GM18861 (cell line): ENCODE measurements around the gene PHYKPL.
"Not testable (repeated sequence)": the region's sequence is repeated elsewhere in the genome, so short reads cannot be mapped to it uniquely, and the experiment has no call there.

ENCODE experiments used
- ATAC-seq: cut with Tn5 transposase; IDR thresholded peaks from one replicate; pipeline ENCODE4 v1.9.1; 2021; ENCODE audit not compliant: unreplicated experiment

The PHYKPL gene

GRCh38 chr5:178208540-178209227 is 23.9 kb downstream of the PHYKPL start:
- ATAC-seq, result no peak

- no peak for ATAC-seq
Observed at GRCh38 chr5:178207917-178208280, 24.7 kb downstream of the PHYKPL start.

DNA sequence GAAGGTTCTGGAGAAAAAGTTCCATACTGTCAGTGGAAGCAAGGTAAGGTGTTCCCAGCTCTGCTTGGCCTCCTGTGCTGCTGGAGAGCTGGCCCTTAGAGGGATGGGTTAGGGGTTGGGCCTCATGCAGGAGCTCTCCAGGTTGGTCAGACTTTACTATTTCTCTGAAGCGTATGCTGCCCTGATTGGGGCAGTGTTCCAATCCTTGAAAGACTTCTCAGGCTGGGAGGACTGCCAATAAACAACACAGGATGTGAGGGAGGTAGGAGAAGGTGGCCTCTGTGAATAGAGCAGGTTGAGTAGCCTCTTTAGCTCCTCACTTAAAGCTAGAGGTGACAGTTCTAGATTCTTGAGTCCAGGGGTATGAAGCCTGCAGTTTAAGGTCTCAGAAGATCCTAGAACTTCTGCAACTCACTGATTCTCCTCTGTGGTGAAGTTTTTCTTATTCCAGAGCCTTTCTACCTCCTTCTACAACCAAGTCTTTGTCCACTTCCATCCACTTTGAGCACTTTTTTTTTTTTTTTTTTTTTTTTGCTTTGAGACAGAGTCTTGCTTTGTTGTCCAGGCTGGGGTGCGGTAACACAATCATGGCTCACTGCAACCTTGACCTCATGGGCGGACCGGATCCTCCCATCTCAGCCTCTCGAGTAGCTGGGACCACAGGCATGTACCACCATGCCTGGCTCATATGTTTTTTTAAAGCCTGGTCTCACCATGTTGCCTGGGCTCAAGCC is 25.3 kb downstream of the PHYKPL start:
- ATAC-seq, result no peak

- ATAC-seq, result no peak
Observed at GRCh38 chr5:178206166-178207101, 26.2 kb downstream of the PHYKPL start.

DNA sequence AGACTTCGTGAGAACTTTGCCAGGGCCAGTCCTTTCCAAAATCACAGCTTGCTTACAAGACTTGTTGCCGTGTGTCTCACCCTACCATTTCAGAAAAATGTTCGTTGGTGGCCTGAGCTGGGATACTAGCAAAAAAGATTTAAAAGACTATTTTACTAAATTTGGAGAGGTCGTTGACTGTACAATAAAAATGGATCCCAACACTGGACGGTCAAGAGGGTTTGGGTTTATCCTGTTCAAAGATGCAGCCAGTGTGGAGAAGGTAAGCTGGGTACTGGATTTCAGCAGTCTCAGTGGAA is 26.9 kb downstream of the PHYKPL start:
- no peak for ATAC-seq

- peak; percentile 37 for ATAC-seq
Observed at GRCh38 chr5:178204935-178205748, 27.5 kb downstream of the PHYKPL start.

GRCh38 chr5:178204182-178204934 is 28.2 kb downstream of the PHYKPL start, which contains the start of gene HNRNPAB:
Gene HNRNPAB (plus strand): TSS chr5:178204533. CDS start chr5:178204838, 305 bp downstream.
- ATAC-seq, result peak; percentile 76

DNA sequence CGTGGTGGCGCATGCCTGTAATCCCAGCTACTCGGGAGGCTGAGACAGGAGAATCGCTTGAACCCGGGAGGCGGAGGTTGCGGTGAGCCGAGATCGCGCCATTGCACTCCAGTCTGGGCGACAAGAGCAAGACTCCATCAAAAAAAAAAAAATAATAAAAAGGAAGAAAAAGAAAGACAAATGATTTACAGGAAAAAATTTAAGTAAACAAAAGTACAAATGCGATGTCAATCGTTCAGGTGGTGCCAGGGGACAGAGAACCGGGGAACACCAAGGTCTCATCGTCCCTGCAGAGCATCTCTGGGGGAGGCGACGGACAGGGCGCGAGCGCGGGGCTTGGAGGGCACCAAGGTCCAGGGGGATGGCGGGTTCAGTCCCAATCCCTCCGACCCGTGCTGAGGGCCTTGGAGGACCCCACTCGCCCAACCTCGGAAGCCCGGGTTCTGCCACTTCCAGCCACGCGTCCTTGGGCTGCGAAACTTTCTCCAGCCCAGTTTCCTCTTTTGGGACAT is 28.9 kb downstream of the PHYKPL start:
- no peak for ATAC-seq

DNA sequence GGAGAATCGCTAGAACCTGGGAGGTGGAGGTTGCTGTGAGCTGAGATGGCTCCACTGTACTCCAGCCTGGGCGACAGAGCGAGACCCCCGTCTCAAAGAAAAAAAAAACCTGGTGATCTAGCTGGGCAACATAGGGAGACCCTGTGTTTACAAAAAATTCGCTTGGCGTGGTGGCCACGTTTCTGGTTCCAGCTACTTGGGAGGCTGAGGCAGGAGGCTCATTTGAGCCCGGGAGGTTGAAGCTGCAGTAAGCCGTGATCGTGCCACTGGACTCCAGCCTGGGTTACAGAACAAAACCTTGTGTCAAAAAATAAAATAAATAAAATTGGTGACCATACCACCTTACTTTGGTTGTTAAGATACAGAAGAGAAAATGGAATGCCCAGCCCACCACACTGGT is 30.1 kb downstream of the PHYKPL start:
- no peak for ATAC-seq

DNA sequence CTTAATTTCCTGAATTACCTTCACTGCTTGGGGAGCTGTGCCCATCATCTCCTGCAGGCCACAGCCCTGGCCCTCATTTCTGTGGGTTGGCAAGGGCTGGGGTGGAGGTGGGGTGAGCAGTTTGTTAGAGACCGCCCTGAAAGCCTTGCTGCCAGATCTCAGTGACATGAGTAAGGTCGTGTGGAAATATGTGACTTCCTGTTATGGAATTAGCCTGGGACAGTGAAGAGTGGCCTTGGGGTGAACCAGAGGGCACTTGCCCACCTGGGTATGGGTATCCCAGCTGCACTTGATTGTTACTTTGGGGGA is 30.7 kb downstream of the PHYKPL start:
- ATAC-seq, result no peak

DNA sequence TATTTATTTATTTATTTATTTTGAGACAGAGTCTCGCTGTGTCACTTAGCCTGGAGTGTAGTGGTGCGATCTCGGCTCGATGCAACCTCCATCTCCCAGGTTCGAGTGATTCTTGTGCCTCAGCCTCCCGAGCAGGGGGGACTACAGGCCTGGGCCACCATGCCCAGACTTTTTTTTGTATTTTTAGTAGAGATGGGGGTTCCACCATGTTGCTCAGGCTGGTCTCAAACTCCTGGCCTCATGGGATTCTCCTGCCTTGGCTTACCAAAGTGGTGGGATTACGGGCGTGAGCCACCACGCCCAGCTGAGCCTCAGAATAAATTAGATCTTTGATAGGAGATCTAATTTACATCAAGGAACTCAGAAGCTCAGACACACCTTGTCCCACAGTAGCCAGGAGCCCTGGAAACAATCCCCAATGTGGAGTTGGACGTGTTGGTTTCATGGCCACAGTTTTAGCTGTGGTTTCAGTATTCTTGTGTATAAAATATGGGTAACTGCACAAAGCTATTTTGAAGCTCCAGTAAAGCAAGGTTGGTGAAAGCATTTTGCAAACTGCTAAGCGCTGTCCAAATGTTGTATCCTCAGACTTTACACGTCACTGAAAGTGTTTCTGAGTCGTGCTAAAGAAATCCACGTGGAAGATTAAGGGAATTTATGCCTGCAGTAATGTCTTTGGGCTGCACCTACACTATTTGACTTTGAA is 31.2 kb downstream of the PHYKPL start:
- no peak for ATAC-seq

DNA sequence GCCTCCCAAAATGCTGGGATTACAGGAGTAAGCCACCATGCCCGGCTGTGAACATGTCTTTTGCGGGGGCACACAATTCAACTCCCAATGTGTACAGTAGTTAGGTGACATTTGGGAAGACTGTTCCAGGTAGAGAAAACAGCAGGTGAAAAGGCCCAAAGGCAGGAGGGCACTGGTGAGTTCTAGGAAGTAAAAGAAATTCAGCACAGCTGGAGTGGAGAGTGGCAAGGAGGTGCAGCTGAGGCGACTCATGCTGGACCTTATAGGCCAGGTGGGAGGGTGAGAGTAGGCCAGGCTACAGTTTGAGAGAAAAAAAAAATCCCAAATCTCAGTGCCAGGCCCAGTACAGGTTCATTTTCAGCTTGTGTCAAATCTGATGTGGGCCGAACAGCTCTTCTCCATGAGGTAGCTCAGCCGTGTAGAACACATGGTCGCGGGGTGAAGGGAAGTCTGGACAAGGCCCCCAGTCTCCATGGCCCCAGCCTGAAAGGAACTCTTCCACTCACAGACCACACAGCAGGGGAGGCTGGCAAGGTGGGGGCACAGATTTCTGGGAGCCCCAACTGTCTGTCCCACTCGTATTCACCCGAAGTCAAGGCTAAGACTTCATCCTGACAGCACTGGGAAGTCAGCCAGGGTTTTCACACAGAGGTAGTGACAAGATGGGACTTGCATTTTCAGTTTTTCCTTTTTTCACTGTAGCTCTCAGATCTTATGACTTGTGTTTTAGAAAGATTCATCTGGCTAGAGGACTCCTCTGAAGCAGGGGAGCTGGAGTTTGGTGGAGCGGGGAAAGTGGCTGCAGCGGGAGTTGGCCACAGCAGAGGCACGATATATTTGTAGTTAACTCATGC is 32.8 kb downstream of the PHYKPL start:
- ATAC-seq, result no peak

DNA sequence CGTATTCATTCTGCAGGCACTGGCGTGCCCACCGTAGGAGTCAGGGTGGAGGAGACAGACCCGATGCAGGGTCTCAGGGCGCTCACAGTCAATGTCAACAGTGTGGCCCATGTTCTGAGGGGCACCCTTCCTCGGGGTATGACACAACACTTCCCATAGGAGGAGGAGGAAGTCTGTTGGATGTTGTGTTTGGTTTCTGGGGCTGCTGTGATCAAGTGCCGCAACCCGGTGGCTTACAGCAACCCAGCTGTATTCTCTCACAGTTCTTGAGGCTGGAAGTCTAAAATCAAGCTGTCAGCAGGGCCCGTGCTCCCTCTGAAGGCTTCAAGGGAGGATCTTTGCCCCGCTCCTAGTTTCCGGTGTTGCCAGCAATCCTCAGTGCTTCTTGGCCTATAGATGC is 33.9 kb downstream of the PHYKPL start:
- ATAC-seq, result no peak

- ATAC-seq, result not testable (repeated sequence)
Observed at GRCh38 chr5:178198151-178198550, 34.5 kb downstream of the PHYKPL start.

DNA sequence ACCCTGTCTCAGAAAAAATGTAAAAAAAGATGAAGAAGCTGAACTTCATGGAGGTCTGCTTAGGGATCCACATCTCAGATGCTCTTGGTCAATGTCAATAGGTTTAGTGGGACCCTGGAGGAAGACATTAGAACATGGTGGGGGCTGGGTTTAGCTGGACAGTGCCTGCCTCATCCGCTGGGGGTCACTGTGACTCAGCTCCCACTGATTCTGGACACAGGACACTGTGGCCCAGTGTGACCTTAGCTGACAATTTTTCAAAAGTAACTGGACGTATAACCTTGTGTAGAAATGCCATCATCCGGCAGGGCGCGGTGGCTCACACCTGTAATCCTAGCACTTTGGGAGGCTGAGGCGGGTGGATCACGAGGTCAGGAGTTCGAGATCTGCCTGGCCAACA is 35.6 kb downstream of the PHYKPL start:
- ATAC-seq, result no peak

DNA sequence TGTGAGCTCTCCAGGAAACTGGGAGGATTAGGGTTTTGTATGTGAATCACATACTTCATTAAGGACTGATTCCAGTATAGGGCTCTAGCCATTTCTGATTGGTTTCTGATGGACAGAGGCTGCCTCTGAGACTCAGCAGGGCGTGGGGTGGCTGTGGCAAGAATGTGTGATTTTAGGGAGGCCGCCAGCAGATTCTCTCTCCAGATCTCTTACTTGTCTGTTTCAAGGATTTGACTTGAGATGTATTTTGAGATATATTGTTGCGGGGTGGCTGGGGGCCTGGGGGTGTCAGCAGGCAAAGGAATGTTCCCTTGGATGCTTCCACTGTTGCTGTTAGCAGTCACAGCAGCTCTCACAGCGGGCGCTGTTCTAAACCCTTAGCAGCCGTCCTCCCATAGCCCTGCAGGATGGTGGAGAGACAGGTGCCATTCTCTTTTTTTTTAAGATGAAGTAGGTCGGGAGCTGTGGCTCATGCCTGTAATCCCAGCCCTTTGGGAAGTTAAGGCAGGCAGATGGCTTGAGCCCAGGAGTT is 36.3 kb downstream of the PHYKPL start:
- ATAC-seq, result no peak

GRCh38 chr5:178194026-178194425 is 38.6 kb downstream of the PHYKPL start:
- no peak for ATAC-seq

GRCh38 chr5:178193251-178193809 is 39.3 kb downstream of the PHYKPL start:
- no peak for ATAC-seq
